ENCODE data around the gene VMAC.

Gene VMAC

DNA sequence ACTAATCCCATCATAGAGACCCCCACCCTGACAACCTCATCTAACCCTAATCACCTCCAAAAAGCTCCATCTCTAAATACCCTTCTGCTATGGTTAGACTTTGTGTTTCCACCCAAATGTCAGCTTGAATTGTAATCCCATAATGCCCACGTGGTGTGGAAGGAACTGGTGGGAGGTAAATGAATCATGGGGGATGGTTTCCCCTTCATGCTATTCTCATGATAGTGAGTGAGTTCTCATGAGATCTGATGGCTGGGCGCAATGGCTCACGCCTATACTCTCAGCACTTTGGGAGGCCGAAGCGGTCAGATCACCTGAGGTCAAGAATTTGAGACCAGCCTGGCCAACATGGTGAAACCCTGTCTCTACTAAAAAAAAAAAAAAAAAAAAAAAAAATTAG, 2.6 kb downstream of the VMAC start:
- no peak for DNase-seq

DNA sequence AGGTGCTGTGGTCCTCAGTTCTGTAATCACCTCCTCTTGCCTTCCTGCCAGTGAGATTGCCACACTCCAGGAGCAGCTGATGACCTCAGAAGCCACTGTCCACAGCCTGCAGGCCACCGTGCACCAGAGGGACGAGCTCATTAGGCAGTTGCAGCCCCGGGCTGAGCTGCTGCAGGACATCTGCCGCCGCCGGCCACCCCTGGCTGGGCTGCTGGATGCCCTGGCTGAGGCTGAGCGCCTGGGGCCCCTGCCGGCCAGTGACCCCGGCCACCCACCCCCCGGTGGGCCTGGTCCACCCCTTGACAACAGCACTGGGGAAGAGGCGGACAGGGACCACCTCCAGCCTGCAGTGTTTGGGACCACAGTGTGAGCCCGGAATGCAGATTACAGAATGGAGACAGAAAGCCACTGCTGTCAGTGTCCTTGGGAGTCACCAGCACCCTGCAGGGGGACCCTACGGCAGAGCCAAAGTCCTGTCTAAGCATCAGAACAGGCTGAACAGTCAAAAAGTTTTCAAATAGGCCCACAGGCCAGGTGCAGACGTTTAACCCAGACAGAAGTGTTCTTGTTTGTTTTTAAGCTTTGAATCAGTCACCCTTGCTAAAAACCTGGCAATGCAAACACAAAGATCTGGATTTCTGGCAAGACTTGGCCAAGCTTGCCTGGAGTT, 4.2 kb downstream of the VMAC start:
- no peak for DNase-seq

GRCh38 chr19:5910638-5910907, 5.9 kb downstream of the VMAC start:
- no peak for DNase-seq

GRCh38 chr19:5911366-5911765, 6.7 kb downstream of the VMAC start:
- DNase-seq = no peak

DNA sequence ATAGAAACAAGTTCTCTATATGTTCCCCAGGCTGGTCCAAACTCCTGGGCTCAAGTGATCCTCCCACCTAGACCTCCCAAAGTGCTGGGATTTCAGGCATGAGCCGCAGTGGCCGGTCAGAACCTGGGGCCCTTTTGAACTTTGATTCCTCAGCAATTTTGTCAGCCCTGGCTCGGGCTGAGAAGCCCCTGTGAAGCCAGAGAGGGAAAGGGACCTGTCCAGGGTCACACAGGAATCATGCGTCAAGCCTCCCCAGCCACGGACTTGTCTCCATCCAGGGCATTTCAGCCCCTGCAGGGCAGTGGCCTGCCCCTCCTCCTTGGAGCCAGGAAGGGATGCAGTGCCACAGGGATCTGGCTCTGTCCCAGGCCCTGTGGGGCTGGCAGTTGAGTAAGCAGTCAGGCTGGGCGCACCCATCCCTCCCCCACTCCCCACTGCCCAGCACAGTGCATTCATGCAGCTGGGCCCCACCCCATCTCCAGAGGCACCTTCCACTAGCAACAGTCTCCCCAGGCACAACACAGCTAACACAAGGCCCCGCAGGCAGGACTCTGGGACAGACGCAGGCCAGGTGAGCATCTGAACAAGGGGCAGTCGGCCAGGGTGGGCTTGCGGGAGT, 9.2 kb downstream of the VMAC start, which contains the start of gene CAPS:
TSS of gene CAPS (plus strand) at position 516 of the 619 bp plus-strand sequence. CDS start 153 bp downstream, outside the sequence.
- DNase-seq = no peak

- DNase-seq = no peak
Measured at GRCh38 chr19:5914358-5914774, 9.7 kb downstream of the VMAC start.

DNA sequence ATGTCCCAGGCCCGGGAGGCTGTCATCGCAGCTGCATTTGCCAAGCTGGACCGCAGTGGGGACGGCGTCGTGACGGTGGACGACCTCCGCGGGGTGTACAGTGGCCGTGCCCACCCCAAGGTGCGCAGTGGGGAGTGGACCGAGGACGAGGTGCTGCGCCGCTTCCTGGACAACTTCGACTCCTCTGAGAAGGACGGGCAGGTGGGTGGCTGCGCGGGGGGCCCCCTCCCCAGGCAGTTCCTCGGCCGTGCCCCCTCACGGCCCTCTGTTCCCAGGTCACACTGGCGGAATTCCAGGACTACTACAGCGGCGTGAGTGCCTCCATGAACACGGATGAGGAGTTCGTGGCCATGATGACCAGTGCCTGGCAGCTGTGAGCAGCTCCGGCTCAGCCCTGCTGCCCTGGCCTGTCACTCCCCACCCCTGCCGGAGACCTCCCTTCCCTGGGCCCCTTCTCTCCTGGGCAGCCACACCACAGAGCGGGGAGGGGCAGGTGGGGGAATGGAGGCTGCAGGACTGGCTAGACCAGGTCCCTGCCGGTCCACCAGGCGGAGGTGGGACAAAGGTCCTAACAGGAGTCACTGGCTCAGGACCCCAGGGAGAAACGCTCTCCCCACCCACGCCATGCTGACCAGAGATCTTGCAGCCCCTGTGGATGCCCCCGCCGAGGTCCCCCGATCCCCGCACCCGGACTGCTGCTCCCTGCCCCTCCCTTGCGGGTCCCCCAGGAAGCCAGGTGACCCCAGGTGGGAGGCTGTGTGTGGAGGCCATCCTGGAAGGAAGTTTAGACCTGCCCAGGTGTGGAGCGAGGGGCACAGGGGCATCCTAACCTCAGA, 10.5 kb downstream of the VMAC start:
- DNase-seq = no peak

DNA sequence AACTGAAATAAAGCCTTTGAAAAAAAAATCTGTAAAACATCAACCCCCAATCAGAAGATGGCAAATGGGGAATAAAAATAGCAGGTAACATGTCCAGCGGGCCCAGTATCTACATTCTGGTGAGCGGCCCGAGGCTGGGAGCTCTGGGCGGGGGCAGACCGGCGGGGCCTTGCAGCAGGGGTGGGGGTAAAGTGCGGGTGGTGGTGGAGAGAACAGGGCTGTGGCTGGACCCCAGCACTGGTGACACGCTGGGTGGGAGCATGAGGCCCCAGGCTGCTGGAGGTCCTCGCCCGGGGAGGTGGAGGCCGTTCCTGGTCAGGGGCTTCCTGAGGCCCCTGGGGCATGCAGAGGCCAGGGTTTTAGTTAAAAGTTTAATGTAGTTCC, 11.1 kb downstream of the VMAC start:
- no peak for DNase-seq

- no peak for DNase-seq
Measured at GRCh38 chr19:5916181-5916708, 11.6 kb downstream of the VMAC start.

- DNase-seq = no peak
Measured at GRCh38 chr19:5917431-5918107, 12.9 kb downstream of the VMAC start.

- DNase-seq = no peak
Measured at GRCh38 chr19:5918463-5919079, 13.9 kb downstream of the VMAC start.

DNA sequence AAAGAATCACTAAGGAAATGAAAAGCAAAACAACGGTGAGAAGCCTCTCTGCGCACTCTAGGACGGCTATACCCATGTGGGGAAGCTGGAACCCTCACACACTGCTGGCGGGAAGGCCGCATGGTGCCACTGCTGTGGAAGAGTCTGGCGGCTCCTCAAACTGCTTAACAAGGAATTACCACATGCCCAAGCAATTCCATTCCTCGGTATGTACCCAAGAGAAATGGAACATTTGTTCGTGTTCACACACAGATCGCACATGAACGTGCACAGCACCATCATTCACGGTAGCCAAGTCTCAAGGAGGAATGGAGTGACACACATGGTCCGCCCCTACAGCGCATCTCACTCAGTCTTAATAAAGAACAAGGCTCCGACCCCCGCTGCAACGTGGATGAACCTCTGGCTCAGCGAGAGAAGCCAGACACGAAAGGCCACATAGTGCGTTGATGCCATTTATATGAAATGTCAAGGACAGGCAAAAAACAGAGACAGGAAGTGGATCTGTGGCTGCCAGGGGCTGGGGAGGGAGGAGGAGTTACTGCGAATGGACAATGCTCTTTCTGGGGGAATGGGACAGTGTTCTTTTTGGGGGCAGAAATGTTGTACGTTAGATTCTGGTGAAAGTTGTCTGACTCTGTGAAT, 17.0 kb downstream of the VMAC start:
- DNase-seq = no peak

DNA sequence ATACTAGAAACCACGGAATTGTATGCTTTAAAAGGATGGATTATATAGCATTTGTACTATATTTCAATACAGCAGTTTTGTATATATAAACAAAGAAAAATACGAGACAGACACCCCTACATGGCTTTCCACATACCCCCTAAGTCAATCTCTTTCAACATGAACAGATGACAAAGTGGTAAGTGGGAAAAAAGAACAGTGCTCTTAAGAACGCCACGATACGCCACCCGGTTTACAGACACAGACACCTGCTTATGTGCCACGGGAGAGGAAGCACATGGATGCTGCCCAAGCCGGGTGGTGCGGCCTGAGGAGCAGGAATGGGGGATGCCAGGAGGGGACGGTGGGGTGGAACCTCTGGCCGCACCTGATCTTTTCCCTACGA, 17.5 kb downstream of the VMAC start:
- DNase-seq = no peak

GRCh38 chr19:5923356-5923755, 18.7 kb downstream of the VMAC start:
- DNase-seq = no peak

- DNase-seq = no peak
Measured at GRCh38 chr19:5925830-5926427, 21.3 kb downstream of the VMAC start.

DNA sequence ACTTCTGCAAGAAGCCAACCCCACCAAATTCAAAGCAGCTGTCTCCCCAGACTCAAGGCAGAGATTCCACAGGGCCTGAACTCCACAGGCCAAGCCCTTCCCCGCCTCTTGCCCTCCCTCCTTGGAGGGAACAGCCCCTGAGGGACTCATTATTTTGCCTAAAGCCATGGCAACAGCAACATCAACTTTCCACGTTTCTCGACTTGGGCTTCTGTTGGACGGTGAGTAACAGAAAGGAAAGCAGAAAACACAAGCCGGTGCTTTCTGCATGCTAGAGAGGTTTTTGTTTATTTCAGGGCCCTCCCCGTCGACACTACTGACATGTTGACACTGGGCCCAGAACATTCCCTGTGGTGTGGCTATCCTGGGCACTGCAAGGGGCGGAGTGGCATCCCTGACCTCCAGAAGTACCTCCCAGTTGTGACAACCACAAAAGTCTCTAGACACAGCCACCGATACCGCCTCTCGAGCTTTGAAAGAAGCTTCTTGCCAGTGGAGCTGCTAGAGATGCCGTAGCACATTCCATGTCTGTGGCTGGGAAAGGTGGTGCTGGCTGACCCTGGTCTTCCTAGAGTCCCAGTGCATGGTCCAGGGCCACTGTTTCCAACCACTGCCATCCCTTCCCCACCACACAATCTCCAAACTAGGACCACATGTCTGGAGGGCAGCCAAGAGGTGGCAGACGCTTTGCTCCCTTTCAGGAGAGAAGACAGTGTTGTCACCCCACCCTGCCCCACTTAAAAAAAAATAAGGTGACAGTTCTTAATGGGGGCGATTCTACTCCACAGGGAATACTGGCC, 22.2 kb downstream of the VMAC start:
- no peak for DNase-seq

GRCh38 chr19:5927441-5927821, 22.8 kb downstream of the VMAC start:
- no peak for DNase-seq

DNA sequence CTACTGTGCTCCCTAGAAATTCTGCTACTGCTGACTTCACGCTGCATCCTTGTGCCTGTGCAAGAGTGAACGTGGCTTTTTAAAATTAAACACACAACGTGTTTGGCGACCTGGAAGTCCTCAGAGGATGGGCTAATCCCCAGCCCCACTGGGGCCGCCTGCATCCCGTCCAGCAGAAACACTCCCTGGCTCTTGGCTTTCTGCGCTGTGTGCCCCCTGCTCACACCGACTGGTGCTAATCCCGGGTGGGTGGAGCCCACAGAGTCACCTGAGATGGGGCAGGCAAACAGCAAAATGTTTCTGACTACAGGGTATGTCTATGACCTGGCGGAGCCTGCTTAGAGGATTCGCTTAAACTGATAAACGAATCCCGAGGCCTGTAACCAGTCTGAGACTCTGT, 24.5 kb downstream of the VMAC start:
- no peak for DNase-seq

DNA sequence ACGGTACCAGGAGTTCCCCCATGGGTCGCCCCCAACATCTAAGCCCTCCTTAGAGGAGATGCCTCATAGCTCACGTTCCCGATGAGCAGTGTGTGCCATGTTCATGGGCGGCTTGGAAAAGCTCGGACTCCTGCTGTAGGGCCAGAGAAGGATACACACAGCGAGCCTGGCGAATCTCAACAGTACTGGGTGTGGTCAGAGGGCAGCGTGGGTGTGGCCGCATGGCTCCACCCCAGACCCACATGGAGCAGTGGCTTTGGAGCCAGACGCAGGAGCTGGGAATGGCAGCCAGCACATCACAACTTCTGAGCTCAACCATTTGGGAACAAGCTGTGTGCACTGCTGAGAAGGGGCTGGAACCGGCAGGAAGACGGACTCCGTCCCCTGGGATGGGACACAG, 25.0 kb downstream of the VMAC start:
- DNase-seq = no peak

GRCh38 chr19:5931251-5931650, 26.6 kb downstream of the VMAC start:
- DNase-seq = no peak

DNA sequence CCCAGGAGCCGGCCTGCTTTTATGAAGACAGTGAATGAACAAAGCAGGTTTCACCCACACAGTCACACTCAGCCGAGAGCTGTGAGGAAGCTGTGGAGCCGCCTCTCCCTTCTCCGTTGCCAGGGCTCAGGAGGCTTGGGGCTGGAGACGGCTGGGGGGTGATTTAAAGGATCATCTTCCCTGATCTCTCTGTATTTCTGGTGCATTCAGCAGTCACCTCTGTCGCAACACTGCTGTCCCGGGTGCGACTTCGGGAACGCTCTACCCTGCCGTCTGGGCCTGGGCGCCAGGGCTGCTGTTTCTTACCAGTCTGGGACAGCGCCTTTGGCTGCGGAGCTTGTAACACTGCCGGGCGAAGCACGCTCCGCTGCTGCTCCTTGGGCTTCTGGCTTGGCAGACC, 27.5 kb downstream of the VMAC start:
- DNase-seq = no peak
